Lower lobe of right lung (tissue), 2 donors: Measurements from ENCODE around the gene SPG11. TPM values are rescaled to one million over a fixed set of nuclear protein-coding genes. Genes with fewer than 3 reads are reported as not detected.

Source experiments
- ATAC-seq, 2 donors: fragments of 200-7000 bp; cut with Tn5 transposase; one replicate each; pipeline ENCODE4 v1.9.1; 2020 to 2022; ENCODE audit warnings: mild to moderate bottlenecking in 2 of 2, moderate library complexity in 2 of 2
- DNase-seq: peaks from one replicate; pipeline ENCODE4 v3.0.0-alpha.2; 2020
- H3K27ac ChIP-seq: fragments of 200-600 bp; one replicate; pipeline ENCODE4 v1.8.0; 2022
- H3K27me3 ChIP-seq: fragments of 200-600 bp; one replicate; pipeline ENCODE4 v1.8.0; 2022; ENCODE audit warnings: low read depth
- H3K36me3 ChIP-seq: fragments of 200-600 bp; one replicate; pipeline ENCODE4 v1.8.0; 2022; ENCODE audit warnings: mild to moderate bottlenecking
- H3K4me1 ChIP-seq: fragments of 200-600 bp; one replicate; pipeline ENCODE4 v1.8.0; 2022
- H3K4me3 ChIP-seq: fragments of 200-600 bp; one replicate; pipeline ENCODE4 v1.8.0; 2022; ENCODE audit warnings: mild to moderate bottlenecking
- H3K9me3 ChIP-seq: fragments of 200-600 bp; one replicate; pipeline ENCODE4 v1.8.0; 2022
- intact Hi-C: fragments of 100-400 bp; cut with DNase I; formaldehyde crosslinking; loops from one replicate; pipeline ENCODE4 v1.11.0; 2022
- total RNA-seq: library from RNA; stranded (reverse); fragmentation: NEBNext Ultra II Directional; extraction: Animal tissue kit (Norgen Biotek cat#: 25700); gene quantifications from one replicate; pipeline ENCODE4 v1.2.1, GENCODE V29; 2021
- TF ChIP-seq, protein P1 (sequence below): fragments of 200-600 bp; IDR thresholded peaks from one replicate; pipeline ENCODE4 v1.8.0; 2022; ENCODE audit warnings: antibody characterized with exemption, mild to moderate bottlenecking
- donor health status: DM: no; HTN: yes; CAD: no; lungs with severe emphysema.

The SPG11 gene
- total RNA-seq, 1 donor from 2014 or later = 99.7 TPM

DNA sequence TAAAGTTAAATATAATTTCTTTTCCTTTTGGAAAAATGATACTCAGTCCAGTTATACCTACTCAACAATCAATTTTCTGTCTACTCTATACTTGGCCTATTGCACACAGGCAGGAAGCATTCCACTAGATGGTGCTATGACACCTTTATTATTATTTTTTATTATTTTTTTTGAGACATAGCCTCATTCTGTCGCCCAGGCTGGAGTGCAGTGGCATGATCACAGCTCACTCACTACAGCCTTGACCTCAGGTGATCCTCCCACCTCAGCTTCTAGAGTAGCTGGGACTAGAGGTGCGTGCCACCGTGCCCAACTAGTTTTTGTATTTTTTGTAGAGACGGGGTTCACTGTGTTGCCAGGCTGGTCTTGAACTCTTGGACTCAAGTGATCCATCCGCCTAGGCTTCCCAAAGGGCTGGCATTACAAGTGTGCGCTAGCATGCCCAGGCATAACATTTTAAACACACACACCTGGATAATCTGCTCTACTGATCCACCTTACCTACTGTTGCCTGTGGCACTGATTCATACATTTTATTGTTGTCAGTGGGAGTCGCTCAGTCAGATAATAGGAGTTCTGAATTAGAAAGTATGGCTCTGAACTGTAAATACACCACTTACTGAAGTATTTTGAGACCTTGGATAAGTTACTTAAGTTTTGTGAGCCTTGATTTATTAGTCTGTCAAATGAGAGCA lies 70.3 kb downstream of the SPG11 start:
- ATAC-seq (peak in 1 of 2 donors; percentile 44), DNase-seq (no peak)
- H3K27me3 ChIP-seq = no peaks in the 10 kb centered on the region
- H3K4me3 ChIP-seq = no peak overlapping the region
- H3K9me3 ChIP-seq = no peaks in the 10 kb centered on the region
- H3K27ac ChIP-seq = no peak overlapping the region
- no peaks in the 10 kb centered on the region for H3K4me1 ChIP-seq
- intact Hi-C loops = no loop called here
- TF ChIP-seq, protein P1, sequence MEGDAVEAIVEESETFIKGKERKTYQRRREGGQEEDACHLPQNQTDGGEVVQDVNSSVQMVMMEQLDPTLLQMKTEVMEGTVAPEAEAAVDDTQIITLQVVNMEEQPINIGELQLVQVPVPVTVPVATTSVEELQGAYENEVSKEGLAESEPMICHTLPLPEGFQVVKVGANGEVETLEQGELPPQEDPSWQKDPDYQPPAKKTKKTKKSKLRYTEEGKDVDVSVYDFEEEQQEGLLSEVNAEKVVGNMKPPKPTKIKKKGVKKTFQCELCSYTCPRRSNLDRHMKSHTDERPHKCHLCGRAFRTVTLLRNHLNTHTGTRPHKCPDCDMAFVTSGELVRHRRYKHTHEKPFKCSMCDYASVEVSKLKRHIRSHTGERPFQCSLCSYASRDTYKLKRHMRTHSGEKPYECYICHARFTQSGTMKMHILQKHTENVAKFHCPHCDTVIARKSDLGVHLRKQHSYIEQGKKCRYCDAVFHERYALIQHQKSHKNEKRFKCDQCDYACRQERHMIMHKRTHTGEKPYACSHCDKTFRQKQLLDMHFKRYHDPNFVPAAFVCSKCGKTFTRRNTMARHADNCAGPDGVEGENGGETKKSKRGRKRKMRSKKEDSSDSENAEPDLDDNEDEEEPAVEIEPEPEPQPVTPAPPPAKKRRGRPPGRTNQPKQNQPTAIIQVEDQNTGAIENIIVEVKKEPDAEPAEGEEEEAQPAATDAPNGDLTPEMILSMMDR = peak; percentile 45
- peaks cover 98% of the 10 kb centered on the region for H3K36me3 ChIP-seq

DNA sequence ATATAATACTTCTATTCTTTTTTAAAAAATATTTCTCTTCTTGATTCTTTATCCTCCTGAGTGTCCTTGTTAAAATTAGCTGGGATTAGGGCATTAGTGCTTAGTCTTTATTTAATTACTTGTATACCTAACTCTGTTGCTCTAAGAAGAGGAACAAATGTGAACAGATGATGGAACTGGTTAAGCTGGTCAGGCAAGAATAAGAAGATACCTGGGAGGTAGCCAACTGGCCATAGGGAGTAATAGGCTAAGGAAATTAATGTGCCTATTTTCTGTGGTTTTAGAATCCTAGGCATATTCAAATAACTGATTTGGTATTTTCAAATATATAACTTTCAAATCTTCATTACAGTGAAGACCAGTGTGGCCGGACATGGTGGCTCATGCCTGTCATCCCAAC lies 72.1 kb downstream of the SPG11 start:
- no peak for DNase-seq
- Histone ChIP-seq H3K4me1 (no peaks in the 10 kb centered on the region), H3K4me3 (no peak overlapping the region), H3K36me3 (peaks cover 99% of the 10 kb centered on the region), H3K27ac (no peak overlapping the region), H3K9me3 (no peaks in the 10 kb centered on the region), H3K27me3 (no peaks in the 10 kb centered on the region)
- intact Hi-C loops = no loop called here
- ATAC-seq = no peak
- TF ChIP-seq, protein P1 = no peak

DNA sequence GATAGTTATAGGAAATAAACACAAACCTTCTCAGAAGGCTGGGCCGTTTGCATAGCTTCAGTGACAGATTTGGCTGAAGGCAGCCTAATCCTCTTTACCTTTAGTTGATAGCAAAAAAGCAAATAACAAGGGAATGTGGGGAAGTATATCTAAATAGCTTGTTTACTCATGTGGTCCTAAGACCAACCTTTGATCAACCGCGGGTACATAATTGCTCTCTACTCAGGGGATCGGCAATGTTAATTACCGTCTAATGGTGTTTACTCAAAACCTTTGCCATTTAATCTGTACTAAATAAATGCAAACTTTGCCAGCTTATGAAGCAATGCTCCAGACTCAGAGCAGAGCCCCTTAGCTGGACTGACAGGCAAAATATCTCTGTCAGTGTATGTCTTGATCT lies 74.9 kb downstream of the SPG11 start:
- no peak for ATAC-seq
- TF ChIP-seq, protein P1 = no peak
- Histone ChIP-seq H3K9me3 (no peaks in the 10 kb centered on the region), H3K27me3 (no peaks in the 10 kb centered on the region), H3K4me3 (no peak overlapping the region), H3K4me1 (no peaks in the 10 kb centered on the region), H3K36me3 (peaks cover 99% of the 10 kb centered on the region), H3K27ac (no peak overlapping the region)
- intact Hi-C loops = no loop called here
- DNase-seq = no peak

DNA sequence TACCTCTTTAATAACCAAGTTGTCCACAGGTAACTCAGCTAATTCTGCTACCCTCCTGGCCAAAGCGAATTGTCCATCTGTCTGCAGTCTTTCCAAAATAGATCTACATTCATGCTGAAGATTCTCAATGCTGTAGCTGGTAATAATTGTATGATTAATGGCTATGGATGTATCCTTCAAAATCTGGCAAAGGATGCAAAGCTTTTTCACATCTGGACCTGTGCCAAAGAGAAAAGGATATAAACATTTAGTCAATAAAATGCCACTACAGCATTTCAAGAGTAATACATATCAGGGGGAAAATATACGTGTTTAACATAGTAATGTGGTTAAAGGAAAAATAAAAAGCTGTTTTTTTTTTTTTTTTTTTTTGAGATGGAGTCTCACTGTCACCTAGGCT lies 77.8 kb downstream of the SPG11 start:
- ATAC-seq = no peak
- no peak for DNase-seq
- TF ChIP-seq, protein P1 = no peak
- Histone ChIP-seq H3K4me3 (no peak overlapping the region), H3K9me3 (no peaks in the 10 kb centered on the region), H3K36me3 (peaks cover 99% of the 10 kb centered on the region), H3K27ac (no peak overlapping the region), H3K27me3 (no peaks in the 10 kb centered on the region), H3K4me1 (no peaks in the 10 kb centered on the region)
- intact Hi-C loops = no loop called here

DNA sequence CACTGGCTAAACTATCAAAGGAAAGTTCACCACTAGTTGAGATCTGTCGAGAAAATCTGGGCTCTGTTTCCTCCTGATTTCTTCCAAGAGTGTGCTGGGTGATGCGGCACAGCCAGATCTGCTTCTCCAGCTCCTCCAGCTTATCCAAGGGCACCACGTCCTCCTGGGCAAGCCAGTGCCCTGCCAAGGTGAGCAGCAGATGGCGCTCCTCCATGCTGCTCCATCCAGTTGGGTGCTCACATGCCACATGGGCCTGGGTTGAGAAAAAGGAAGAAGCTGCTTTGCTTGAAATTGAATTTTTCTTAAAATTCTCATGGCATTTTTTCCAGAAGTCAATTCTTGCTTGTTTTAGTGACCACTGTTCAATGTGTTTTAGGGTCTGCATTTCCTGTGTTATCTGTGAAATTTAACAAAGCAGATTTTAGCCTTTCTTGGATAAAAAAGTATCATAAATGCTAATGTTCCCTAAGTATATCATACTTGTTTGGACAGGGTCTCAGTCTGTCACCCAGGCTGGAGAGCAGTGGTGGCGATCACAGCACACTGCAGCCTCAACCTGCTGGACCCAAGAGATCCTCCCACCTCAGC lies 79.2 kb downstream of the SPG11 start:
- Histone ChIP-seq H3K27ac (no peak overlapping the region), H3K4me1 (no peaks in the 10 kb centered on the region), H3K36me3 (peaks cover 99% of the 10 kb centered on the region), H3K9me3 (no peaks in the 10 kb centered on the region), H3K27me3 (no peaks in the 10 kb centered on the region), H3K4me3 (no peak overlapping the region)
- TF ChIP-seq, protein P1 = peak; percentile 53
- ATAC-seq = peak; percentile 68 to 72
- intact Hi-C loops = no loop called here
- peak; percentile 54 for DNase-seq
